ENCODE results near the gene PTGDR2.

The PTGDR2 gene

DNA sequence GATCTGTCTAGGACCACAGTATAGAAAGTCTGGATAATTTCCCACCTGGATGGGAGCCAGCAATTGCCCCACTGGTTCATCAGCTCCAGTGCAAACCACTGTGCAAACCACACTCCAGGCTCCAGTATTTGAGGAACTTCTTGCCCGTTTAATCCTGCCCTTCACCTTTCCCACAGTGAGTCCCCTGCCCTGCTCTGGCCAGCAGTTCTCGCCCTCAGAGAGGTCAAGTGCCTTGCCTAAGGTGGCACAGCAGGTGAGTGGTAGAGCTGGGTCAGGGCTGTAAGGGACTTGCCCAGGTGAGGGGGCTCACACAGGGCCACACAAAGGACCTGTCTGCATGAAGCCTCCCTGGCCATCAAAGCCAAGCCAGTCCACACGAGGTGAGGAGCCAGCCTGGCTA is 46.5 kb downstream of the PTGDR2 start:
- DNase-seq, result no peak

DNA sequence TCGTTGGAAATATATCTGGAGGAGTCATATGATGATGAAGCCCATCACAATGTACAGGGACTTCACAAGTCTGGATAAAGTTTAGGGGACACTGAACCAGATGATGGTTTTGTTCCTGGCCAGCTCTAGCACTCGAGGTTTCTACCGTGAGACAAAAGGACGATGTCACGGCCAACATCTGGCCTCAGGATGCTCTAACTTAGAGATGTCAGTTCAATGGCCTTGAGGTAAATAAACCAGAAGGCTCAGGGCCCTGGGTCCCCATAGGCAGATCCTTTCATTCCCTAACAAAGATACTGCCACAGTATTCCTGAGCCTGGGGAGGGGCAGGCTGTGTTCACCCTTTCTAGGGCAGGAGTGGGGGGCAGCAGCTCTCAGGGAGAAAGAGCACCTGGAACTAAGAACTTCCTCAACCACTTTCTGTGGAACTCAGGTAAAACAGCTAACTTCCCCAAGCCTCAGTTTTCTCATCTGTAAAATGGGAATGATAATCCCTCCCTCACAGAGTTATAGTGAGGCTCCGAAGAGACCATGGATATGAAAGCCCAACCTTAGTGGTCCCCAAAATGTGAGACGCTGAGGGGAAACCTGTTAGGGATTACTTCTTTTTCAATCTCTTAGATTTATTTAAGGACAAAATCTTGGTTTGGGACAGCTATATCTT is 52.3 kb downstream of the PTGDR2 start:
- DNase-seq, result no peak

DNA sequence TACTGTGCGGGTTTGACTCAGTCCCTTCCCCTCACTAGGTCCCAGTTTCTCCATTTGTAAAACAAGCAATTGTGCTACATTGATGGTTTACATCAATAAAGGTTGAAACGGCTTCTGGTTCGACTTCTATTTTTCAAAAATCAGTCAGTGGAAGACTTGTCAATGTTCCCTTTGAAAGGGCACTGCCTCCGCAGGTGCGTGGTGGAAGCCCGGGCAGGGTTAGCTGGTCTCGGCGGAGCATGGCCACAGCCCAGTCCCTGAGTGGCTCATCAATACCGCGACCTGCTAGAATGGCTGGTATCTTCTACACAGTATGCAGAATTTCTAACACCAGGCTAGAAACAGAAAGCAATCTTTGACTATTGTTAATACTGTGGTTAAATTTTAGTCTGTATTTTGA is 54.6 kb downstream of the PTGDR2 start:
- DNase-seq, result no peak

All from hematopoietic multipotent progenitor cell treated with erythropoietin and hydrocortisone succinate and interleukin-3 and kit ligand, for 4 days (in vitro differentiated cells).